ENCODE measurements around the gene PPP1R9A.
"Not testable (repeated sequence)": the region's sequence is repeated elsewhere in the genome, so short reads cannot be mapped to it uniquely, and the experiment has no call there.

PPP1R9A gene

GRCh38 chr7:94980418-94981142, 73.2 kb downstream of the PPP1R9A start:
- no peak for DNase-seq

GRCh38 chr7:94995921-94996320, 88.5 kb downstream of the PPP1R9A start:
- no peak for DNase-seq

- DNase-seq = no peak
Observed at GRCh38 chr7:94996369-94996768, 89.0 kb downstream of the PPP1R9A start.

- DNase-seq = no peak
Observed at GRCh38 chr7:94997547-94997946, 90.2 kb downstream of the PPP1R9A start.

GRCh38 chr7:94998266-94999068, 91.1 kb downstream of the PPP1R9A start:
- DNase-seq = no peak

GRCh38 chr7:94999069-94999351, 91.6 kb downstream of the PPP1R9A start:
- no peak for DNase-seq

- DNase-seq = not testable (repeated sequence)
Observed at GRCh38 chr7:94999601-95000000, 92.2 kb downstream of the PPP1R9A start.

GRCh38 chr7:95001258-95001657, 93.9 kb downstream of the PPP1R9A start:
- DNase-seq = no peak

GRCh38 chr7:95001815-95002561, 94.6 kb downstream of the PPP1R9A start:
- DNase-seq = no peak

GRCh38 chr7:95002775-95003174, 95.4 kb downstream of the PPP1R9A start:
- DNase-seq = no peak

GRCh38 chr7:95004618-95005247, 97.3 kb downstream of the PPP1R9A start:
- no peak for DNase-seq

- no peak for DNase-seq
Observed at GRCh38 chr7:95006010-95006409, 98.6 kb downstream of the PPP1R9A start.

- DNase-seq = not testable (repeated sequence)
Observed at GRCh38 chr7:95008773-95009172, 101.4 kb downstream of the PPP1R9A start.

GRCh38 chr7:95011146-95011928, 103.9 kb downstream of the PPP1R9A start:
- DNase-seq = no peak

- DNase-seq = no peak
Observed at GRCh38 chr7:95011995-95012394, 104.6 kb downstream of the PPP1R9A start.

GRCh38 chr7:95018021-95018420, 110.6 kb downstream of the PPP1R9A start:
- DNase-seq = no peak

- no peak for DNase-seq
Observed at GRCh38 chr7:95026018-95026417, 118.6 kb downstream of the PPP1R9A start.

- DNase-seq = no peak
Observed at GRCh38 chr7:95026421-95027072, 119.2 kb downstream of the PPP1R9A start.

GRCh38 chr7:95027234-95027872, 120.0 kb downstream of the PPP1R9A start:
- DNase-seq = no peak

- no peak for DNase-seq
Observed at GRCh38 chr7:95028683-95029082, 121.3 kb downstream of the PPP1R9A start.

GRCh38 chr7:95035295-95035694, 127.9 kb downstream of the PPP1R9A start:
- no peak for DNase-seq

Data from activated CD4-positive, alpha-beta T cell treated with anti-CD3 and anti-CD28 coated beads, Interleukin-2, amount 50 U/mL, for 48 hours (primary cell).